Liver (tissue), 3 donors: ENCODE results near the gene CPEB2.

Experiments used
- CTCF ChIP-seq: fragments of 150-350 bp; IDR thresholded peaks from 2 replicates; pipeline ENCODE4 v1.5.1; 2017; ENCODE audit warnings: improper control_type of control experiment, low read depth, low read length; ENCODE audit not compliant: missing input control
- MAX ChIP-seq: IDR thresholded peaks from 2 replicates; pipeline ENCODE4 v1.6.1; 2016; ENCODE audit warnings: antibody characterized with exemption
- RAD21 ChIP-seq, 2 donors: IDR thresholded peaks; 2 replicates each; pipeline ENCODE4 v1.6.1; 2016; ENCODE audit warnings: antibody characterized with exemption in 2 of 2, mild to moderate bottlenecking in 2 of 2
- donor health status: healthy.
- donor health status: healthy.

- no peak for TF ChIP-seq CTCF
- TF ChIP-seq RAD21 (IDR thresholded peaks at IDR 0.05) = no peak
- no peak for TF ChIP-seq MAX
These were observed 76.7 kb downstream of the CPEB2 start for GRCh38 chr4:15078682-15079642.
